Measurements from ENCODE around the gene PTPRN2.

Gene PTPRN2

DNA sequence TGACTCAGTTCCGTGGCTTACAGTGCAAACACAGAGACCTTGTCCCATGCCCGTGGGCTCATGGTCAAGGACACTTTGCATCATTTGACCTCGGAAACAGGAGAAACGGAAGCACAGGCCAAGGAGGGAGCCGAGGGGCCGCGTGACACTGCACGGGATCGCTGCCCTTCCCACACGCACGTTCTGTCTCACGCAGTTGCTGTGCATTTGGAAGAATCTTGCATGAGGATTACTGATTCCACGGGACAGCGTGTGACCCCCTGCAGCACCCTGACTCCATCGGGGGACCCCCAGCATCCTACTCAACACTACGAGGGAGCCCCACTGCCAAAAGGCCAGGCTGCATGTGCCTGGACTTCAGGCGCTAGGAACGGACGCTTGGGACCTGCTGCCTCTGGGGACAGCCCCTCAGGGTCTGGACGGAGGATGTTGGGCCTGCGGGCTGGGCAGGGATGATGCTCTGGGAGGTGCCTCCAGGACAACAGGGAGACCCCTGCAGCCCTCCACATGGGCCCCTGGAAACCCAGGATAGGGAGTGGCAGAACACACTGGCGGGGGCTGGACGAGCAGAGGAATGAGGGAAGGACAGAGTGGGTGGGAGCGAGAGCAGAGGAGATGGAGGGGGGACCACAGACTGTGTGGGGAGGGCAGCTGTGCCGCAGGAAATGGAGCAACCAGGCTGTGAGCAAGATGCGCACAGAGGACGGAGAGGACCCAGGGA, 1028.6 kb downstream of the PTPRN2 start:
- DNase-seq: no peak

DNA sequence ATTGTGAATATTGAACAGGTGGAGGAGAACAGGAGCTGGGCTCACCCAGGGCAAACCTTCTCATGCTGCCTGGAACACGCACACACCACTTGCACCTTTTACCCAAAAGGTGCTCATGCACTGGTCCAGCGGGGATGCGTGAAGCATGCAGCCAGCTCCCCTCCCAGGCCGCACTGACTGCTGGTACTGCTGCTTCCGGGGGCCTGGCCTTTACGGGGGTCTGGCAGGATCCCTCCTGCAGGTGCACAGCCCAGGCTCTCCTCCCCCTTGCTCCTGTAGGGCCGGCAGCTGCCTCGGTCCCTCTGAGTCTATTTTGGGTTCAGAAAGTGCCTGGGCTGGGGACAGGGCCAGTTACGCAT, 1029.1 kb downstream of the PTPRN2 start:
- no peak for DNase-seq

DNA sequence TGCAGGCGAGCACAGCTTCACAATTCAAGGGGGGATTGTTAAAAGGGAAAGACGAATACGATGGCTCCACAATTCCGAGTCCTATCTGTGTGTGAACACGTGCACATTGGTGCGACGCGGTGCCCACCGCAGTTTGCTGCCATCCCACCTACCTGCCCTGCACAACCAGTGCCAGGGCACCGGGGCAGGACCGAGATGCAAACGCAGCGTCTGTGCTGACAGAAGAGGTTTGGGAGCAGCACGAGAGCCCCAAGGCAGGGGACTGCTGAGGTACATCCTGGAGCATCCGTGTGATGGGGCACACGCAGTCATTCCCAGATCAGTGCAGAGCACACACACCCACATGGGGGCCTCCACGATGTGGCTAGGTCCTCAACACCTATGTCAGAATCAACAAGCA, 1029.6 kb downstream of the PTPRN2 start:
- DNase-seq: no peak

DNA sequence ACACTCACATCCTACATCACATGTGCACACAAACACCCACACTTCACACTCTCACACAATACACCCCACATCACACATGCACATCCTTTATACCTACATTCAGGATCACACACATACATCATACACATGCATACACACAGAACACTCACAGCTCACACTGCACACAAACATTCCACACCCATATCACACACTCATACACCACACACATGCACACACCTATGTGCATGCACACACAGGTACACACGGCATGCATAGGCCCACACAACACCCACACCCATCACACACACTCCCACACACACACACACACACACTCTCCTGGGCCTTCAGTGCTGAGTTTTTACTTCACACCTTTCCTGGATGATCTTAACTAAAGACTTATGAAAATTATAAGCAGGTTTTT, 1030.4 kb downstream of the PTPRN2 start:
- no peak for DNase-seq

DNA sequence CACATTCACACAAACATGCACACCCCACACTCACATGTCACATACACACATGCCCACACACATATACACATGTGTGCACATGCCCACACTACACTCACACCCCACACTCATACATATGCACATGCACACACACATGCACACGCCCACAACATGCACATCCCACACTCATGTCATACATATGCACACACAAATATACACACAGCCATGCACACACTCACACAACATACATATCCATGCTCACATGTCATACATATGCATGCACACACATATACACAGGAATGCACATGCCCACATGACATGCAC, 1031.0 kb downstream of the PTPRN2 start:
- no peak for DNase-seq

DNA sequence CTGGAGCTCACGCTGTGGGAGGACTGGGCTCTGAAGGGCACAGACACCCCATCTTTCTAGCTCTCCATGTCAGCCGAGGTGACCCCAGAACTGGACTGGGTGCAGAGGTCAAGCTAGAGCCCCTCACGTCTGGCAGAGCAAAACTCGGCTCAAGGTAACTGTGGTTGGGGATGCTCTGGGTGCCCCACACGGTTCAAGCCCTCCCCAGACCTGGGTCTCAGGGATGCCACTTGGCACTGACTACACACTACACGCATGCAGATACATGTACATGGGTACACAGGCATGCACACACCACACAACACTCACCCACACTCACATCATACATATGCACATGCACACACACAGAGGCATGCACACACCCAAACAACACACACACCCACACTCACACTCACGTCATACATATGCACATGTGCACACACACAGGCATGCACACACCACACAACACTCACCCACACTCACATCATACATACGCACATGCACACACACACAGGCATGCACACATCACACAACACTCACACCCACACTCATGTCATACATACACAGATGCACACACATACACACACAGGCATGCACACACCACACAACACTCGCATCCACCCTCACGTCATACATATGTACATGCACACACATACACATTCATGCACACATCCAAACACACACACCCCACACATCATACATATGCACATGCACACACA, 1031.5 kb downstream of the PTPRN2 start:
- no peak for DNase-seq

DNA sequence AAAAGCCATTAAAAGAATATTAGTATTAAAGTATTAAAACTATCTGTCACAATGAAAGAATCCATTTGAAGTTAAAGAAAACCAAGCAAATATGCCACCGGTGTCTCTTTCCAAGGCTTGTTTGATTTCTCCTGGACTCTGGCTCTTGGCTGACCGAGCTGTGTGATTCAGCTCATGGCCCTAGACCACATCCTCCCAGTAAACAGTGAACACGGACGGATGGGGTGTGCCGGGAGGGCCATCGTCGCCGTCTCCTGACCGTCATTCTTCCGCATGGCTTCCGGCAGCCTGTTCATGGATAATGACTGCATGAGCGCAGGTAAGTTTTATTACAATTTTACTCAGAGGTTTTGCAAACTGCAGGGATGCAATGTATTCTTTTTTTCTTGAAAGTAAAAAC, 1032.3 kb downstream of the PTPRN2 start:
- DNase-seq: no peak

DNA sequence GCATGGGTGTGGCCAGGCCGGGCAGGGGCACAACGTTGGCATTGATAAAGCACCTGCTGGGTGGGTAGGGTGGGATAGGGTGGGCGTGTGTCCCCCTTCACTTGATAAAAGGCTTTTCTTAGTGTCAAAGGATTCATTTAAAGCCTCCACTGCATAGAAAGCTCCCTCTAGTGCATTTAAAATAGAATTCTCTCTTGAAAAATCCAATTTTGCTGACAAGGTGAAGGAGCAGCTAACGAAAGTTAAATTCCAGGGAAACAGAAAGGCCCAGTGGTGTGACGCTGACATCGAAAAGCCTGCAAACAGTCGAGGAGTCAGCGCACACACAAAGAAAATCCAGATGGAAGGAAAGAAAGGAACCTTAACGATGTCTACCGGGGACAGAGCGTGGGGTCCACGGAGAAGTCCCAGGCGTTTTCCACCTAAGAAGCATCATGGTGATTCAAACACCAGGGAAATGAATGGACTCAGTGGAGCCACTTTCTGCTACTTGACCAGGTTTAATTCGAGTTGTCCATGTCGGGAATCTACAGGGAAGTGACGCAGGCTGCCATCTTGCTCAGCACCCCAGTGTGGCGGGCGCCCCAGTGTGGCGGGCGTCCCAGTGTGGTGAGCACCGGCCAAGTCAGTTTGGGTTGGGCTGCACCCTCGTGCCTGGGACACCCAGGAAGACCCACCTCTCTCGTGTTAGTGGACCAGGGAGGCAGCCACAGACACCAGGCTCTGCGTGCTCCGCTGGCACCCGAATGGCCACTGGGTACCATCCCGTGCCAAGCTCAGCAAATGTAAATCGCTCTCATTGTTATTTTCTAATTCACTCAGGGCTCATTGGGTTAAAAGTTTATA, 1033.0 kb downstream of the PTPRN2 start:
- no peak for DNase-seq

DNA sequence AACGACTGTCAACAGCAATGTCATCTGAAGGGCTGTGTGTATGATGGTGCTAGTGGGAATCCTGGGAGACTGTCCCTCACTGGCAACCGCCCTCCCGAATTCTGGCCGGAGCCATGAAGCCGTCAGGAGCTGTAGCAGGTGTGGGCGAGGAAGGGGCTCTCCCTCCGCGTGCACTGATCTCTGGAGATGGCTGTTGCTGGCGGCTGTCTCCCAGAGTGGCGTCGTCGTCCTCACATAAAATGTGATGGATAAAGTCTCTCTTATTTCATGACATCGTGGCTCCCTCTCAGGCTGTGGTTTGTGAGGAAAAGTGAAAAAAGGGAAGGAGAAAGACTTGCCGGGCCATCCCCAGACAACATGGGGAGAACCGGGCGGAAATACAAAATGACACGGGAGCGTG, 1034.4 kb downstream of the PTPRN2 start:
- DNase-seq: no peak

DNA sequence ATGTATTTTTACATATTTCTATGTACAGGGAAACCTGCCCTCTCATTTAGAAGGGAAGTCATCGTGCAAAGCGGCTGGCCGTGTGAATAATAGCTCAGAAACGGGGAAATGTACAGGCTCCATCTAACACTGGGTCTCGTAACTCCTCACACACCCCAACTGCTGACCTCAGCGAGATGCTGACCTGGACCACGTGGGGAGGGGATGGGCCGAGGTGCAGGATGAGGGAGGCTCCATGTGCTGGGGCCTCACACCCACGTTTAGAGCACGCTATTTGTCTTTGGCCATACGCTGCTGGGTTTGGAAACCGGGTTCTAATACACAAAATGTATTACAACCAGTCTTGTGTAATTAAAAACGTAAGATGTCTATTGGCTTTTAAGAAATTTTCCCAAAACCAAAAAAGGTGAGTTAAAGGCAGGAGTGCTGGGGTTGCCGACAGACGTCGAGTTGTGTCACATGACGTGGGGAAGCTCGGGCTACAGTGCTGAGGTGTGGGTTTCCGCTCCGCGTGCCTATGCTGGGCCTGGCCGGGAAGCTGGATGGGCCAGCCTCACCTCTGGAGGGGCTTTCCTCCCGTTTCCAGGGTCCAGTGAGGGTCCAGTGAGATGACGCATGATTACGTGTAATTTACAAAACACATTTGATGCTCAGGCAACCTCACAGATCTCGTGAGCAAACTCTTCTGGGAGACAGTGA, 1035.2 kb downstream of the PTPRN2 start:
- DNase-seq: no peak

DNA sequence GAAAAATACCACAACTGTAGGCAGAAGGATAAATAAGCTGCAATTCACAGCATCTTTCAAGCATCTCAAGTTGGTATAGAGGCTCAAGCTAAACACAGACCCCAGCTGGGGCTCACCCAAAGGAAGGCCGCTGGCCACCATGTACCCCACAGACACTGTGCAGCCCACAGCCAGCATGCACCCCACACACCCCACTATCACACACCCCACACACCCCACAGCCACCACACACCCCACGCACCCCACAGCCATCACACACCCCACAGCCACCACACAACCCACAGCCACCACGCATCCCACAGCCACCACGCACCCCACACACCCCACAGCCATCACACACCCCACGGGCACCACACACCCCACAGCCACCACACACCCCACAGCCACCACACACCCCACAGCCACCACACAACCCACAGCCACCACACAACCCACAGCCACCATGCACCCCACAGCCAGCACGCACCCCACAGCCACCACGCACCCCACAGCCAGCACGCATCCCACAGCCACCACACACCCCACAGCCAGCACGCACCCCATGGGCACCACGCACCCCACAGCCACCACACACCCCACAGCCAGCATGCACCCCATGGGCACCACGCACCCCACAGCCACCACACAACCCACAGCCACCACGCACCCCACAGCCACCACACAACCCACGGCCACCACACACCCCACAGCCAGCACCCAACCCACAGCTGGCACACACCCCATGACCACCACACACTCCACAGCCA, 1036.1 kb downstream of the PTPRN2 start:
- DNase-seq: no peak

DNA sequence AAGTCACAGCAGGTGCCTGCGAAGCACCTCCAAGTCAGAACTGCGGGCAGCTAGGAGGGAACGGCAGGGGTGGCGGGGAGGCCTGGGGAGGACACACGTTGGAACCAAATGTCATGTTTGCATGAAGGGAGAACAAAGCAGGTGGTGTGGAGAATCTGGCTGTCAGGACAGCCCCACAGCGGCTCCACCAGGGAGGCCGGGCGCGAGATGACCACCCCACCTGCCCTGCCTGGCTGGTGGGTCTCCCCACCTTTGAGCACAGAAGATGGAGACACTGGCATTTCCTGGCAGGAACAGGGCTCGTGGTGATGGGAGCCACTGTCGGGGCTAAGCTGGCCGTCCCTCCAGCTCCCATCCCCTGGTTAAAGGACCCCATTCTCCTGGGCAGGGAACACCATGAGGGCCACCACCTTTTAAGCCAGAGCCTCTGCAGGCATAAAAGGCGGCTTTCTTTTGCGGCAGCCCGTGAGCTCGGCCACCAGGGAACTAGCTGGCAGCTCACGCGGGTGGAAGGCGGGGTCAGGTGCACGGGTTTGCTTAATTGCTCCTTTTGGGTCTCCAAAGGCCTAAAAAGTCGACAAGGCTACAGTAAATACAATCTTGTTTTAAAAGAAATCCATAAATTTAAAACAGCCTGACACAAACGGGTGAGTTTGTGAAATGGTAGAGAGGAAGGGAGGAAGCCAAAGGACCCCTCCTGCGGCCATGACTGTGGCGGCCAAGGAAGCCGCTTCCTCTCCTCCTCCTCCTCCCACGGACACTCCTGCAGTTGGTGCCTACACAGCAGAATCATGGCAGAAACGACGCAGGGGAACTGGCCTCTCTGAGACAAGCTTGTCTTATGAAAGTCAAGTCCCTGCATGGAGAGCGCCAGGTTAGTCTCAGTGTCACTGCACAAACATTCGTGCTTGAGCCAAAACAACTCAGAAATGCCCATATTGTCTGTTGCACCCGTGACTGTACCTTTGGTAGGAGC, 1037.0 kb downstream of the PTPRN2 start:
- DNase-seq: no peak

DNA sequence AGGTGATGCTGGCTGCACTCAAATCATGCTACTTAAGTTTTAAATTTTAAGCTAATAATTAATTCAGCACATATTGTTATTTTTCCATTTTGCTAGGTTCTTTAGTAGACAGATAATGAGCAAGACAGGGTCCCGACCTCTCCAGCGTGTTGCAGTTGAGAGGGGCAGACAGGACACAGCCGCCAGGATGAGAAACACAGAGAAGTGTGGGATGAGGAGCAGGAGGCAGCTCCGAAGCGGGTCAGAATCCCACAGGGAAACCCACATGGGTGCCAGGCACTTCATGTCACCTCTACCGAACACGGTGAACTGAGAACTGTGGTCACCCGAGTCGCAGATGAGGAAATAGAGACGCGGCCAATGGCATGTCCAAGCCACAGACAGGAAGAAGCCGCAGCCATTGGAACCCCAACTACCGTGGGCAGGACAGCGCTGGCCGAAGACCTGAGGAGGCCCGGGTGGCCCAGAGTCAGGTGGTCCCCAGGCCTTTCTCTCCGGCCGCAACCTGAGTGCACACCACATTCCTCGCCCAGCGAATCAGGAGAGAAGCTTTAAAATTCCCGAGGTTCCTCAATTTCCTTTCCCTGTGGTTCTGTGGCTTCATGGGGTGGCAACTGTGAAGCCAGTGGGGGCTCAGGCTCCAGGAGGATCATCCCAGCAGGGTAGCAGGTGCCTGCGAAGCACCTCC, 1037.9 kb downstream of the PTPRN2 start:
- DNase-seq: no peak

DNA sequence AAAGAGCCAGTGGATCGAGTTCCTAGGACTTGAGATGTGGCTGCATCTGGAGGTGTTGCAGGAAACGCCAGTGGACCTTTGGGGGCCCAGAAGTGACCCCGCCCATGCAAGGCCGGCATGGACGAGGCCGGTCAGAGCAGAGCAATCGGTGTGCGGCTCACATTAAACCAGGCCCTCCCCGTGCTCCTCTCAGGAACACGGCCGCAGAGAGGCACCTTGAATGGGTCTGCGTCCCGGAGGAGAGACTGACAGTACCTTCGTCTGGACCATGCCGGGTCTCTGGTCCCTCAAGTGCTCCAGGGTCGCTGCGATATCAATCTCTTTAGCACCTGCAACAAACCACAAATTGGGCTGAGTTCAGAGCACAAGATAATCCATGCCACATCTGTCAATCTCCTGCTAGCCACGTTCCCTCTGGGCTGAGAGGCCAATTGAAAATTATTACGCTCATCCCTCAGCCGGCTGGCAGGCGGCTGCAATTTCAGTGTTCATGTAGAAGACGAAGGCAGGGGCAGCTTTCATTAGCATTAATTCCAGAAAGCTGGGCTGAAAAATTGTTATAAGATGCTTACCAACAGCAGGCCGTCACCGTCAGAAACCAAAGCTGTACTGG, 1038.8 kb downstream of the PTPRN2 start:
- DNase-seq: no peak

DNA sequence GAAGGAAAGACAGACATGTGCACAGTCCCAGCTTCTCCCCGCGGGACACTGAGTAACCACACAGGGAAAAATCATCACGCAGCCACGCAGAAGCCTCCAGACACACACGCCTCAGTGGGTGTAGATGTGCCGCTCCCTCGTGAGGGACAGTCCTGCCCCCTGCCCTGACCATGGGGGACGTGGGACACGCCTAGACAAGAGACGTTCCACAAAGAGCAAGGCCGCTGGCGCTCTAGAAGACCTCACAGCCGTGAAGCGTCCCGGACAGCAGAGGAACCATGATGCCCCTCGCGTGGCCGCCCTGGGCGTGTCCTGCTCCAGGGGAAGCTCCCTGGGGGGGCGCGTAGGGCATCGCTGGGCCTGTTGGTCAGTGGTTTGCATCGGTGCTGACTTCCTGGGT, 1040.0 kb downstream of the PTPRN2 start:
- DNase-seq: no peak

DNA sequence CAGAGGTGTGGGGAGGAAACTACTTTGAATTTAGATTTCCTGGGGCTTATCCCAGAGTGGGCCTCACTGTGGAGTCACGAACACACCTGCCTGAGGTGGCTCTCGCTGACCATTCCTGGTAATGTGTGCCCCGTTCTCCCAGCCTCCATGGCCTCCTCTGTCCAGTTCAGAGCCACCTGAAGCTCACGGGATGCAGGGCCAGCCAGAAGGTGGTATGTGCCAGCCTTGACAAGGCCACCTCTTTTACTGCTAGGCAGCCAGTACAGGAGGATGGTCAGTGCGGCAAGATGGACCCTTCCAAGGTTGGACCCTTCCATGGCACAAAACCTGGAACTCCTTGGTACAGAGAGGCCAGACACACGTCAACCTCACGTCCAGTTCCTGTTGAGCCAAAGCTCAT, 1040.5 kb downstream of the PTPRN2 start:
- DNase-seq: no peak

DNA sequence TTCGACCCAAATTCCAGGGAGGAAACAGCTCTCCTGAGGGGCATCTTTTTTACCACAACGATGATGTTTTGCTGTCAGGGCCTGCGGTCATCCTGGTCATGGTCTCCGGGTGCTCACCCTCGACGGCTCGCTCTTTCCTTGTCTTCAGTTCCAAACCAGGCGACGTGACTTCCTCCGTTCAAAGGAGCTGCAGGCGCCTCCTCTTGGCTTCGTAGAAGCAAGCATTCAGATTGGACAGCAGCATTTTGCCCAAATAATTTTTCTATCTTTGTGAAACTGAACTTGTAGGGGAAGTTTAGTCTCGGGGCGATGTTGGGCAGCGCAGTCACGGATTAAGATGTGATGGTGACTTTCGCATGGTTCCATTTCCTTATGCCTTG, 1042.0 kb downstream of the PTPRN2 start:
- no peak for DNase-seq

DNA sequence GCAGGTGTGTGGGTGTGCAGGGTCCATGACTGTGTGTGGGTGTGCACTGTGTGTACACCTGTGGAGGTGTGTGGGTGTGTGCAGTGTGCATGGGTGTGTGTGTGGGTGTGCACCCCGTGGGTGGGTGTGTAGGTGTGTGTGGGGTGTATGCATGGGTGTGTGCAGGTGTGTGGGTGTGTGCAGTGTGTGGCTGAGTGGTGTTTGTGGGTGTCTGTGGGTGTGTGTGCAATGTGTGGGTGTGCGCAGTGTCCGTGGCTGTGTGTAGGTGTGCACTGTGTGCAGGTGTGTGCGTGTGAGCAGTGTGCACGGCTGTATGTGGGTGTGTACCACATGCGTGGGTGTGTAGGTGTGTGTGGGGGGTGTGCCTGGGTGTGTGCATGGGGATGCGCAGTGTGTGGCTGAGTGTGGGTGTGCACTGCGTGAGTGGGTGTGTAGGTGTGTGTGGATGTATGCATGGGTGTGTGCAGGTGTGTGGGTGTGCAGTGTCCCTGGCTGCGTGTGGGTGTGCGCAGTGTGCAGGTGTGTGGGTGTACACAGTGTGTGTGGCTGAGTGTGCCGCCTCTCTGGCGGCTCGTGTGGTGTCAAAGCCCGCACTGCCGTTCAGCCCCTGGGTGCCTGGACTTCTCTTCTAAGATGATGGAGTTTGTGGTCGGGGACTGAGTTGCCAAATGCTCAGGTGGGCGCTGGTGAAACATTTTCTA, 1042.5 kb downstream of the PTPRN2 start:
- DNase-seq: no peak

DNA sequence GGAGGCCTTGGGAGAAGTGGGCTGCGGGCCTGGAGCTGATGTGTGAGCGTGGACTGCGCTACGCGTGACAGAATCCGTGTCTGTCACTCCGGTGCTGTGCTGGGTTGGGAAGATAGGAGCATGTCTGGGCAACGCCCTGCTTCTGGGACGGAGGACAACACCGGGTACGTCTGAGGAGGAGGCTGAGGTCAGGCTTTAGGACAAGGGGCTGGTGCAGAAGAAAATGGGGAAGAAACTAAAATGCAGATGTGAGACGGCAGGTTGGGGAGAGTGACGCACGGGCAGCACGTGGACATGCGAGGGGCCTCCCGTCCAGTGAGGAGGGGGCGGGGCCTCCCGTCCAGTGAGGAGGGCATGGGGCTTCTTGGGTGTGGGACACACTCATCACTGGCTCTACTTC, 1043.4 kb downstream of the PTPRN2 start:
- no peak for DNase-seq

DNA sequence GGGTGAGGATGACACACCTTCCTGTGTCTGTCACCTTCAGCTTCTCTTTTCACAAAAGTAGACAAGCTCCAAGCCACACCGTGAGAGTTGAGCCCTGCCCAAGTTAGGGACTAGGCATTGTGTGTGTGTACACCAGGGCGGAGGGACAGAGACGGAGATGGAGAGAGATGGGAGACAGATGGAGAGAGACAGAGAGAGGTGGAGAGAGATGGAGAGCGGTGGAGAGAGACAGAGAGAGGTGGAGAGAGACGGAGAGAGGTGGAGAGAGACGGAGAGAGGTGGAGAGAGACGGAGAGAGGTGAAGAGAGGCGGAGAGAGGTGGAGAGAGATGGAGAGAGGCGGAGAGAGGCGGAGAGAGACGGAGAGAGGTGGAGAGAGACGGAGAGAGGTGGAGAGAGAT, 1043.8 kb downstream of the PTPRN2 start:
- DNase-seq: no peak
